ENCODE data around the gene WNT5A.

GRCh38 chr3:55455915-55456314 is 31.2 kb downstream of the WNT5A start:
- no peak for TF ChIP-seq POLR2A (IDR thresholded peaks at IDR 0.05)
- TF ChIP-seq, protein P1, sequence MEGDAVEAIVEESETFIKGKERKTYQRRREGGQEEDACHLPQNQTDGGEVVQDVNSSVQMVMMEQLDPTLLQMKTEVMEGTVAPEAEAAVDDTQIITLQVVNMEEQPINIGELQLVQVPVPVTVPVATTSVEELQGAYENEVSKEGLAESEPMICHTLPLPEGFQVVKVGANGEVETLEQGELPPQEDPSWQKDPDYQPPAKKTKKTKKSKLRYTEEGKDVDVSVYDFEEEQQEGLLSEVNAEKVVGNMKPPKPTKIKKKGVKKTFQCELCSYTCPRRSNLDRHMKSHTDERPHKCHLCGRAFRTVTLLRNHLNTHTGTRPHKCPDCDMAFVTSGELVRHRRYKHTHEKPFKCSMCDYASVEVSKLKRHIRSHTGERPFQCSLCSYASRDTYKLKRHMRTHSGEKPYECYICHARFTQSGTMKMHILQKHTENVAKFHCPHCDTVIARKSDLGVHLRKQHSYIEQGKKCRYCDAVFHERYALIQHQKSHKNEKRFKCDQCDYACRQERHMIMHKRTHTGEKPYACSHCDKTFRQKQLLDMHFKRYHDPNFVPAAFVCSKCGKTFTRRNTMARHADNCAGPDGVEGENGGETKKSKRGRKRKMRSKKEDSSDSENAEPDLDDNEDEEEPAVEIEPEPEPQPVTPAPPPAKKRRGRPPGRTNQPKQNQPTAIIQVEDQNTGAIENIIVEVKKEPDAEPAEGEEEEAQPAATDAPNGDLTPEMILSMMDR (IDR thresholded peaks at IDR 0.05) = no peak

Data from body of pancreas (tissue), 4 donors.